Adipose tissue (tissue), 3 donors: ENCODE results near the gene SP7. TPM values are rescaled to one million over a fixed set of nuclear protein-coding genes. Genes with fewer than 3 reads are reported as not detected.
"Not testable (repeated sequence)": the region's sequence is repeated elsewhere in the genome, so short reads cannot be mapped to it uniquely, and the experiment has no call there.

Source experiments
- H3K27ac ChIP-seq: one replicate; pipeline ENCODE4 v1.5.1; 2013; ENCODE audit warnings: low read depth, low read length
- WGBS, 3 donors: extraction: QIAGEN DNeasy Blood & Tissue Kit; methylation state at CpG; one replicate each; pipeline ENCODE4 v1.1.7; 2013; 5-methylcytosine and 5-hydroxymethylcytosine counted together
- polyA plus RNA-seq, 3 donors: library from polyadenylated mRNA; stranded (reverse); fragments of 200-250 nt; gene quantifications; one replicate each; pipeline ENCODE4 v1.2.3, GENCODE V29; 2013
- donor health status: healthy with polysubstance abuse.
- donor health status: Bipolar disorder and iron deficiency.
- donor health status: healthy.

The SP7 gene
- polyA plus RNA-seq, 3 donors: not detected

GRCh38 chr12:53352331-53353256, 16.4 kb upstream of the SP7 start:
- 54 to 62% (median 60%) methylated on average over 21 of the region's 21 CpGs for WGBS, 3 donors
- H3K27ac ChIP-seq: no peak overlapping the region

DNA sequence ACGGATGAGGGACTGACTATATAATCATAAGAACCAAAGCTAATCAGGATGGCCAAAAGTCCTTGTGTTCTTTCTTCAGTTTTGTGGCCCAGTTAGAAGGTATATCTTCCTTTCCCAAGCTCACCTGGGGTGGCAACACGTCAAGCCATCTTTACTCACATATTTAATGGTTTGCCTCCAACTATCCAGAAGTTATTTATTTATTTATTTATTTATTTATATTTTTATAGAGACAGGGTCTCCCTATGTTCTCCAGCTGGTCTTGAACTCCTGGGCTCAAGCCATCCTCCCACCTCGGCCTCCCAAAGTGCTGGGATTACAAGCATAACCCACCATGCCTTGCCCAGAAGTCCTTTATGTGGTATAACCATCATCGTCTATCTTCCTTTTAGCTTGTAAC, 11.8 kb upstream of the SP7 start:
- 86 to 94% (median 92%) methylated on average over 4 of the region's 4 CpGs for WGBS, 3 donors
- no peak overlapping the region for H3K27ac ChIP-seq

DNA sequence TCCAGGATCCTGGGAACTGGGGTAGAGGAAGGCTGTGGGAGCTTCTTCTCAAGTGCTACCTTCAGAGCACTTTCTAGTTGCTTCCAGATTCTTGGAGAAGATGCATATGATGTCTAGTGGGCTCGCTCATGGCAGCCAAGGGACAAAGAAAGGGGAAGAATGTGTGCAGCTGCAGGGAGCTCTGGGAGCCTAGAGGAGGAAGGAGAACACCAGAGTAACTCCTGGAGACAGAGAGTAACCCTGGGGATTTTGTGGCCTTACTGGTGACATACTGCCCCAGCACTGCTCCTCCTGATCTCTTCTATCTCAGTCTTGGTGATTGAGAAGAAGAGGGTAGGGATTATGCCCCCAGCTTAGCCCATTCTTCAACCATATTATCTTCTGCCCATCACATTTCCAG, 10.3 kb upstream of the SP7 start:
- WGBS, 3 donors: 76 to 92% (median 76%) methylated on average over 1 of the region's 1 CpG
- H3K27ac ChIP-seq: no peak overlapping the region

DNA sequence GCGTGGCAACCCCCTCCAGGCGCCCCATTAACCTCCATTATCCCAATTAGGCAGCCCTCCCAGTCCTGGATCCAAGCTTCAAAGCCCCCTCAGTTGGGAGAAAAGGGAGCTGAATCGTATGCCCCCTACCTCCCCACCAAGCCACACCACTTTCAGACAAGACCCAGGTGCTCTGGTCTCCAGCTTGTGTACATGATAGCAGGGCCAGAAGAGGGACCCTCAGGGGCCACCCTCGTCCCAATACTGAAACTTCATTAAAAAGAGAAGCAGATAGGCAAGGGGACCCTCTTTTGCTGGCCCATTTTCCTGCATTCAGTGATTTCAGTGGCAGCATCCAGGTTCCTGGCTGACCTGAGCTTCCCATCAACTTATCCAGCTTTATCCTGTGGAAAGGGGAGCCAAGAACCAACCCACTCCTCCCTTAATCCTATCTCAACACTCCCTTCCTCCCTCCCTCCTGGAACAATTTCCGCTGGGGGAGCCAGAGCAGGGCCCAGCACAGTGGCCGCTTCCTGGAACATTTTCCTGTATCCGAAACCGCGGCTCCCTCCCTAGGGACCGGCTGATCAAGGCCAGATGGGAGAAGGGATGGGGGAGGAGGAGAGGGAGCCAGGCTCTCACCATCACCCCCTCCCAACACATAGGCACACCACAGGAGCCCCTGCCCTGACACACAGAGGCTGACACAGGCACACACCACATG, 9.5 kb upstream of the SP7 start:
- no peak overlapping the region for H3K27ac ChIP-seq
- WGBS, 3 donors: 14 to 23% (median 22%) methylated on average over 10 of the region's 10 CpGs

- no peak overlapping the region for H3K27ac ChIP-seq
- WGBS, 3 donors: 0 to 1% (median 0%) methylated on average over 21 to 46 of the region's 50 CpGs
These were observed 8.8 kb upstream of the SP7 start for GRCh38 chr12:53344824-53345485.

GRCh38 chr12:53344487-53344823, 8.3 kb upstream of the SP7 start:
- no peak overlapping the region for H3K27ac ChIP-seq
- 3 to 7% (median 4%) methylated on average over 10 to 19 of the region's 19 CpGs for WGBS, 3 donors

- 91 to 100% (median 97%) methylated on average over 4 of the region's 4 CpGs for WGBS, 3 donors
- H3K27ac ChIP-seq: no peak overlapping the region
These were observed 7.8 kb upstream of the SP7 start for GRCh38 chr12:53343969-53344368.

GRCh38 chr12:53343449-53343848, 7.3 kb upstream of the SP7 start:
- 62 to 80% (median 65%) methylated on average over 3 of the region's 3 CpGs for WGBS, 3 donors
- H3K27ac ChIP-seq: no peak overlapping the region

- no peak overlapping the region for H3K27ac ChIP-seq
- WGBS, 3 donors: 74 to 77% (median 75%) methylated on average over 9 of the region's 9 CpGs
These were observed 4.2 kb upstream of the SP7 start for GRCh38 chr12:53340398-53340797.

DNA sequence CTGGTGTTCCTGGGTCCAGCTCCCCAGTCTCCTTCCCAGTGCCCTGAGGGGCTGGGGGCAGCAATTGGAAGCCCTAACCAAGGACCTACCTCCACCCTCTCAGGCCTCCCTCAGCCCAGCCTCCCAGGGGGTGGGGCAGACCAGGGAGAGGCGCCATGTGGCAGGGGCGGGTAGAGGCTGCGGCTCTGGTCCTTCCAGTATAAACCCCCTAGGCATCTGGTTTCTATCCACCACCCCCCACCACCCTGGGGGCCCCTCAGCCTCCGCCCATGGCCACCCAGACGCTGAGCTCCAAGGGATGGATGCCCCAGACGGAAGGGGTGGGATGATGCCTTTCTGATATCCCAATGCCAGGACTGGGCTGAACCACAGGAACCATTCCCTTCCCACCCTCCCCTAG, 2.8 kb upstream of the SP7 start:
- no peak overlapping the region for H3K27ac ChIP-seq
- 46 to 70% (median 64%) methylated on average over 6 of the region's 6 CpGs for WGBS, 3 donors

DNA sequence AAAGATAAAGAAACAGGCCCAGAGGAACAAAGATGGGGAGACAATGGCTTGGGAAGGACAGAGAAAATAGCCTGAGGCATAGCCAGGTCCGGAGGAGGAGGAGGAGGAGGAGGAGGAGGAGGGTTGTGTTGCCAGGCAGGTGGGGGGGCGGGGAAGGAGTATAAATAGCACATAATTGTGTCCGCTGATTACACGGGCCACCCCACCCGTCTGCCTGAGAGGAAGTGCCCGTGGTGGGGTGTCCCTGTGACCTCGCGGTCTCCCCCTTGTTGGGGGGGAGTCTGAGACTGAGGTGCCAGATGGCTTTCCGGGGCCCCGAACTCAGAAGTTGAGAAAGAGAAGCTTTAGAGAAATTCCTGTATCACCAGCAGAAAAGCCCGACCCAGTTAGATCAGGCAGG, 1.9 kb upstream of the SP7 start:
- WGBS, 3 donors: 25 to 32% (median 25%) methylated on average over 11 of the region's 11 CpGs
- no peak overlapping the region for H3K27ac ChIP-seq

DNA sequence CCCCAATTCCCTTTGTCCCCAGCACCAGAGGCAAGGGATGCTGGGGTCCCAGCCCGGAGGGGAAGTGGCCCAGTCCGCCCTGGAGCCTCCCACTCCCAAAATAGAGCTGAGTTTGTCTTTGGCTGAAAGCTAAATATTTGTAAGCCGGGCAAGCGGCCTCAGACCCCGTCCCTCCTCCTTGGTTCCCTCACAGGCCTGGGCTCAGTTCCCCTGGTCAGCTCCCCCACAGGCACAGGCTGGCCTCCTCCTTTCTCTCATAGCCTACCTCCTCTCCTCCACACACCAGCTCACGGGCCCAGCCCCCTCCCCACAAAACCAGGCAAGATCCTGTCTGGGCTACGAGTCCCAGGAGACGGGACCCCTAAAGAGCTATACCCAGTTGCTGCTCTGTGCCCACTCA, 1.3 kb downstream of the SP7 start:
- 73 to 84% (median 75%) methylated on average over 8 of the region's 8 CpGs for WGBS, 3 donors
- no peak overlapping the region for H3K27ac ChIP-seq

GRCh38 chr12:53333845-53334244, 2.3 kb downstream of the SP7 start:
- H3K27ac ChIP-seq: no peak overlapping the region
- WGBS, 3 donors: 68 to 76% (median 72%) methylated on average over 7 of the region's 7 CpGs

- no peak overlapping the region for H3K27ac ChIP-seq
- 72 to 84% (median 79%) methylated on average over 4 of the region's 4 CpGs for WGBS, 3 donors
These were observed 2.9 kb downstream of the SP7 start for GRCh38 chr12:53333289-53333688.

DNA sequence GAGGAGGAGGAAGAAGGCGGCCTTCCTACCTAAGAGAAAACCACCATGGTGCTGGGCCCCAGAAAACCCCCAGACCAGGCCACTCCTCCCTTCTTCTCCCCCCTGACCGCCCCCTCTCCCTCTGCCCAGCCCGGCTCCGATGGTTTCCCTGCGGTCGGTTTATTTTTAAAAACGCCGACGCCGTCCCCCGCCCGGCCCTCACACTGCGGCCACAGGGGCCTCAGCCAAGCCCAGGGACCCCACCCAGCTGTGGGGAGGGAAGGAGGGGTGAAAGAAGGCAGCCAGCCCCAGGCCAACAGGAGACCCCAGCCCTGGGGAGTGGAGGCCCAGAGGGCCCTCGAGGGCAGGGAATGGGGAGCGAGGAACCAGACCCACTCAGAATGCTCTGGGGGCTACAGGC, 3.4 kb downstream of the SP7 start:
- no peak overlapping the region for H3K27ac ChIP-seq
- 52 to 79% (median 59%) methylated on average over 15 of the region's 15 CpGs for WGBS, 3 donors

DNA sequence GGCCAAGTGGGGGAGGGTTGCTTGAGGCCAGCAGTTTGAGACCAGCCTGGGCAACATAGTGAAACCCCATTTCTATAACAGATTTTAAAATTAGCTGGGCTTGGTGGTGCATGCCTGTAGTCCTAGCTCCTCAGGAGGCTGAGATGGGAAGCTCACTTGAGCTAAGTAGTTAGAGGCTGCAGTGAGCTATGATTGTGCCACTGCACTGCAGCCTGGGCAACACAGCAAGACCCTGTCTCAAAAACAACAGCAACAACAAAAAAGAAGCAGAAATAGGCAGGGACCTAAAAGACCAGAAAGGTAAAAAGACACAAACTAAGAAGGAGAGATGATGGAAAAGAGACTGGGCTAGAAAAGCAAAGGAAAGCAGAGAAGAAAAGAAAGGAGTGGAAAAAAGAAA, 3.8 kb downstream of the SP7 start:
- not testable (repeated sequence) for H3K27ac ChIP-seq

- WGBS, 3 donors: 65 to 80% (median 78%) methylated on average over 5 of the region's 5 CpGs
- H3K27ac ChIP-seq: no peak overlapping the region
These were observed 5.5 kb downstream of the SP7 start for GRCh38 chr12:53330671-53331070.

DNA sequence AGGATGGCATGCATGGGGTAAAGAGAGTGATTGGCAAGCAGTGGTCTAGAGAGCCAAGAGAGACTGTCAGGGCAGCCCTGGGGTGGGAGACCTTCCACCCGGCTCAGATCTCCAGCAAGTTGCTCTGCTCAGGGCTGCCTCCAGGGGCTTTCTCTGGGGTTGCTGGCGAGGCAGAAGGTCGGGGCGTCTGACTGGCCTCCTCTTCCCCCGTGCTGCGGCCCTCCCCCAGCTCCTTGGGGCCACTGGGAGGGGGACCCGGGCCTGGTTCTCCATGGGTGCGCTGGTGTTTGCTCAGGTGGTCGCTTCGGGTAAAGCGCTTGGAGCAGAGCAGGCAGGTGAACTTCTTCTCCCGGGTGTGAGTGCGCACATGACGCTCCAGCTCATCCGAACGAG, 8.1 kb downstream of the SP7 start:
- WGBS, 3 donors: 32 to 64% (median 58%) methylated on average over 14 to 16 of the region's 16 CpGs
- H3K27ac ChIP-seq: no peak overlapping the region

DNA sequence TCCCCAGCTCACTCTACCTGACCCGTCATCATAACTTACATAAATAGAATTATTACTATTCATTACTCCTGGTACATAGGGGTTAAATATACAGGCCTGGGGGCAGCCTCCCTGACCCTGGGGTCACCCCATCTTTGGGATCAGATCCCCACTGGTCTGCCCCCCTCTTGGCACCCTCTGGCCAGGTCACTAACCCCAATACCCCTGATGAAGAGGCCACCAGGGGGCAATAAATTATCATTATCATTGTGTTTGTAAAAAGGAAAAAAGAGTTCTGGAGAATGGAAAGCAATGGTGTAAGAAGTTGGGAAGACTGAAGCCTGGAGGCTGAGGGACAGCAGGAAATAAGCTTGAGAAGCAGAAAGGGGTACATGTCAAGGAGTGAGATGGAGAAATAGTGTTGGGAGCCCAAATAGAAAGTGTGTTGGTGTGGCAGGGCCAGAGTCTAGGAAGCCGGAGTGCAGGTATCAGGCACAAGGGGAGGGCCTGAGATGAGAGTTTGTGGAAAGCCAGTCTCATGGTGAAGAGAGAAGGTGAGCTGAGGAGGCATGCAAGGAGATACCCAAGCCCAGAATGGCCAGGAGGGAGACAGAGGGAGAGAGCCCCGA, 8.6 kb downstream of the SP7 start:
- WGBS, 3 donors: 78 to 91% (median 85%) methylated on average over 3 of the region's 3 CpGs
- H3K27ac ChIP-seq: no peak overlapping the region
